ENCODE results near the gene HIPK3.

Gene HIPK3

GRCh38 chr11:33399421-33399820 lies 142.2 kb downstream of the HIPK3 start:
- no peak for DNase-seq

DNA sequence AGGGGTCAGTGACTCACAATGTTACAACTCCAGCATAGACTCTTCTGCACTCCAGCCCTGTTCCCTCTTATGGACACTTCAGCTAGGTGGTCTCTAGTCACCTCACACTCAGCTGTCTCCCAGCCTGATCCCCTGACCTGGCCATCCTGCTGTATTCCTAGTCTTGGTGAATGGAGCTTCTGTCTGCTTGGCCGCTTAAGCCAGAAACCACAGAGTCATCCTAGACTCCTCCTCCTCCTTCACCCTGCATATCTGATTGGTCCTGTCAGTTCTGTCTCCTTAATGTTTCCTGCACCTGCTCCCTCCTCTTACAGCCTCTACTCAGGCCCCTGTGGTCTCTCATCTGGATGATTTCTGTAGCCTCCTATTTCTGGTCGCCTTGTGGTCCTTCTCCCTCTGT lies 144.9 kb downstream of the HIPK3 start:
- DNase-seq = no peak

DNA sequence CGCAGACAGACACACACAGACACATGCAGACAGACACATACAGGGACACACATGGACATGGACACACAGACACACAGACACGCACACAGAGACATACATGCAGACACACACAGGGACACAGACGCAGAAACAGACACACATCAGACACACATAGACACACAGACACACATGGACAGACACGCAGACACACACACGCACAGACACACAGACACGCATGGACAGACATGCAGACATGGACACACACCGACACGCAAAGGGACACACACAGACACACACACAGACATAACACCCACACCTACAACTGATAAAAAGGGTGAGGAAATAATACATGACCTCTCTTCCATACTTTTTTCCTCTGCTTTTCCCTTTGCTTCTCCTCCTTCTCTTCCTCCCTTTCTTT lies 146.2 kb downstream of the HIPK3 start:
- no peak for DNase-seq

DNA sequence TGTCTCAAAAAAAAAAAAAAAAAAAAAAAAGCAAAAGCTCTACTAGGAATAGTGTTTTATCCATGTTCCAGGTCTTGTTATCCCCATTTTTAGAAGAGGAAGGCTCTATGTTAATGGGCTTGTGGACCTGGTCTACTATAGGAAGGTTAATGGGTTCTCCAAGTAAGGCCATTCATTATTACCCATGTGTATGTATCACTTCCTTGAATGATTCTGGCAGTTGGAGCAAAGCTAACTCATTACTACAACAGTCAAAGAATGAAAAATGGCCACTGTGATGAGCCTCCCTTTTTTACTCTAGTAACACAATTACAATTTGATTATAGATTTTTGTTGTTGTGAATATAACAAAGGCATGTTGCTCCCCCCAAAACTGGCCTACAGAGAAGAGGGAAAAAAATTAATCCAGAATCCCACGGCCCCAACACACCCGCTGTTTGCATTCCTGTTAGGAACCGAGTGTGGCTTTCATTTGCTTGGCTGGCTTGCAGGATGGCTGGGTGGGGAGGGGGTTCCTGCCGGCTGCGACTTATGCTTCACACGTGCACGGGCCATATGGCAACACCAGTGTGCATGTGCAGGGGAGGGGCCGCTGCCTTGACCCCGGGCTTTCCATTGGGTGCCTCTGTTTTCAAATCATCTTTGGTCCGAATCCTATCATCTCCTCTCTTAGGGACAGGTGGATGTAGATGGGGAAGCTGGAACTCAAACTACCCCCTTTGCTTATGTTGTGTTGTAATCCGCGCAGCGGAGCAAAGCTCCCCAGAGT lies 148.8 kb downstream of the HIPK3 start:
- no peak for DNase-seq

Measured in NCI-H748 treated with DMSO at 0.1 percent for 48 hours (cell line).